22Rv1 (cell line): Measurements from ENCODE around the gene PCCA.

Experiments
- CTCF ChIP-seq: fragments of 450-650 bp; IDR thresholded peaks from 2 replicates; pipeline ENCODE4 v1.5.1; 2017; ENCODE audit warnings: mild to moderate bottlenecking
- ZFX ChIP-seq: fragments of 450-650 bp; IDR thresholded peaks from 2 replicates; pipeline ENCODE4 v1.6.1; 2017; ENCODE audit warnings: antibody characterized with exemption, borderline replicate concordance

- TF ChIP-seq CTCF (no peak), ZFX (no peak)
Measured at GRCh38 chr13:100125946-100126345, 37.1 kb downstream of the PCCA start.
